Activated naive CD8-positive, alpha-beta T cell treated with anti-CD3 and anti-CD28 coated beads, Interleukin-2, amount 50 U/mL, for 16 hours (primary cell): ENCODE measurements around the gene WFDC5.
"Not testable (repeated sequence)": the region's sequence is repeated elsewhere in the genome, so short reads cannot be mapped to it uniquely, and the experiment has no call there.

ENCODE experiments used
- DNase-seq: peaks from one replicate; pipeline ENCODE4 v3.0.0-alpha.2; 2020; ENCODE audit warnings: low read depth, low spot score

WFDC5 gene

DNA sequence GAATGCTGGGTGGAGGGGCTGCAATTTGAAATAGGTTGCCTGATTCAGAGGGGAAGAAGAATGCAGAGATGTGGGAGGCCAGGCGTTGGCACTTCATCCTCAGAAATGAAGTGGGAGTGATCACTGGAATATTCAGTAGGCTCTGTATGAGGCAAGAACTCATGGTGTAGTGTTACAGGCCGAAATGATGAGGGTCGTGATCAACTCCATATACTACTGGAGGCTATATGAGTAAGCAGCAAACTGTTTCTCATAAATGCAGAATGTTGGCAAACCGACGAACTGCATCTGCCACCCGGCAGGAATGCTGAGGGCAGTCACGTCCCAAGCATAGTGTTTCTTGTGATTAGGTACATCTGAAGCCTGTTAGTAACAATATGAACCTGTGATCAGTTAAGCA lies 26.7 kb downstream of the WFDC5 start:
- DNase-seq, result no peak

DNA sequence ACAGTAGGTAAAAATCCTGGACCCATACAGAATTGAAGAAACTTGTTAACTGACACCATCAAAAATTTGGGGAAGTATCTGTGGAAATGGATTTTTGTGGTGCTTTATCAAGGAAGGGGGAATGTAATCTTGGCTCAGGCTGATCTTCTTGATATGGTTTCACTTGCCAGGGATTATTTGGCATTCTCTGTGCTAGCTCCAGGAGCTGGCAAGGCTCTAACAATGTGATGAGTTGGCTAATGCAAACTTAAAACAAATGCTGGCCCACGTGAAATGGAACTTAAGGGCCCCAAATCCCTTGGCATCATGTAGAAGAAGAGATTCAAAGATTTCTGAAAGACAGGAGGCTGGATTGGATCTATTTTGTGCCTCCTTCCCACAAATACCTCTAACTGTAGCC lies 27.2 kb downstream of the WFDC5 start:
- DNase-seq, result no peak

DNA sequence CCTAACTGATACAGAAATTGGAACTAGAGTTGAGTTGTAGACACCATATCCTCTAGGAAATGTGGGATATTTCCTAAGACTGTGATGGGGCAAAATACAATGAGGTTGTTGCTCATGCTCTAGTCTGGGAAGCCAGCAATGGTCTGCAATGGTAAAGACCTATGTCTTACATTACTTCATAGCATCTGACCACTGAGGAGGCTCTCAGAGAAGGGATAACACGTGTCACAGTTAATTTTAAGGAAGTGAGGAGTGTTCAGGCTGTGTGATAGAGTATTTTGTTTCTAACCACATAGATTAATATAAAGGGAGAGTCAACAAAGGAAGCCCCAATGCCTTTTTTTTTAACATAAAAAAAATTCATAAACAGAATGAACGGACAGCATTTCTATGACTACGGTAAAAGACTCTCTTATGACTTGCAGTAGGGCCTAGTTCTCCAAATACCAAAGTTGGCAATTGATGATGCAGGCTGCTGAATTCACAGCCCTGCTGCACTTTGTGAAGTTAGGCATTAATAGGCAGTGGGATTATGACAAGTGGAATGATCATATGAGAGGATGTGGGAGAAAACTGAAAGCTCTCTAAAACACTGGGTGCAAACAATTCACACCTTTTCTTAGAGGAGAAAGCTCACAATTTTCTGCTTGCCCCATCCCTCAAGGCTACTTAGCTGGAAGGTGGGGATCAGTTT lies 27.7 kb downstream of the WFDC5 start:
- no peak for DNase-seq

DNA sequence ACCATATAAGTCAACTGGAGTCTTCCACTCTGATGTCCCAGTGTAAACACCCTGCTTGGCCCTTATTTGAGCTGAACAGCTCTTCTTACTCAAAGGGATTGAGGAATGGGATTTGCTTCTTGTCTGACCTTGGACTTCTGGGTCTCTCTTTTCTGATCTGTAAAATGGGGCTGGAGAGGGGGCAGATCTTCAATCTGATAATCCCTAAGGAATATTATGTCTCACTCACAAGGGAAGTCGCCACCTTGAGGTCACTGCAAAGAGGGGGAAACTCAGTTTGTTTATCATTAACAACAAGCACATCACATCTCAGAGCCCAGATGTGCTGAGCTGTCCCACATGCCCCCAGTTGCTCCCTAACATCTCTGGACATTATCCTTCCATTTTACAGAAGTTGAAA lies 29.1 kb downstream of the WFDC5 start:
- no peak for DNase-seq

DNA sequence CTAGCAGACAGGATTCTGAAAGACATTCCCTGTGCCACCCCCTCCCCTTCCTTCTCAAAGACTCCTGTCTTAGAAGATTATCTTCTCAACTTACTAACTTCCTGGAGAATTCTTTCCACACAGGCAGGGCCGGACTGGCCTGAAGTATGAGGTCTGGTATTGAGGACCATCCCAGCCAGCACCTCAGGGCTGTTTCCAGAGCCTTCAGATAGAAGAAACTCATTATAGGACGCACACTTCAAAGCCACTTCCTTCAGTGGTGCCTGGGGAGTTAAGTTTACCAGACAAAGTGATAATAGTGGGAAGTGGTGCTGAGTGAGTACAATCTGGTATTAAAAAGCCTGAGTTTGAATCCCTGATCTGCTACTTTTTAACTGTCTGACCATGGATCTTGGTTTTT lies 29.7 kb downstream of the WFDC5 start:
- DNase-seq, result no peak

DNA sequence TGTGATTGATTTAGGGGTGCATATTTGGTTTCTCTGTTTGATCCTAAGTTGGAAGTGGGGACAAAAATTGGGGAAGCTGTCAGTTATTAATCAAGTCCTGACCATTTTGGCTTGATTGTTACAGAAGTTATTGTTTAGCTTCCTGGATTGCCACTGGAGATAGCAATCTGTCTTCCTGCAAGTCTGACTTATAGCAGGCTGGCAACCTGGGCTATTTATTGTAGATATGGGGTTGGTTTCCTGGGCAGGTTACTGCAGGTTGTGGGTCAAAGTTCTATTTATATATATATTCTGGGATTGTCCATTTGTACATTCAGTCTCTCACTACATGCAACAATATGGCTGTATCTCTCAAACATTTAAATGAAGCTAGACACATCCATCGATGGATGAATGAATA lies 31.8 kb downstream of the WFDC5 start:
- no peak for DNase-seq

DNA sequence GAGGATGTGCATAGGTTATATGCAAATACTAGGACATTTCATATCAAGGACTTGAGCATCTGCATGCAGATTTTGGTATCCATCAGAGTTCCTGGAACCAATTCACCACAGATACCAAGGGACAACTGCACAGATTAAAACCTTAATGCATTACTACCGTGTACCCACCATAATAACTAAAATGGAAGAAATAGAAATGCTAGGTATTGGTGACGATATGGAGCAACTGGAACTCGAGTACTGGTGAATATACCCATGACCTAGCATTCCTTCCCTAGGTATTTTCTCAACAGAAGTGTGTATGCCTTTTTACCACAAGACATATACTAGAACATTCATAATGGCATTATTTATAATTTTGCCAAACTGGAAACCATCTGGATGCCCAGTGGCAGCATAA lies 32.5 kb downstream of the WFDC5 start:
- DNase-seq, result no peak

DNA sequence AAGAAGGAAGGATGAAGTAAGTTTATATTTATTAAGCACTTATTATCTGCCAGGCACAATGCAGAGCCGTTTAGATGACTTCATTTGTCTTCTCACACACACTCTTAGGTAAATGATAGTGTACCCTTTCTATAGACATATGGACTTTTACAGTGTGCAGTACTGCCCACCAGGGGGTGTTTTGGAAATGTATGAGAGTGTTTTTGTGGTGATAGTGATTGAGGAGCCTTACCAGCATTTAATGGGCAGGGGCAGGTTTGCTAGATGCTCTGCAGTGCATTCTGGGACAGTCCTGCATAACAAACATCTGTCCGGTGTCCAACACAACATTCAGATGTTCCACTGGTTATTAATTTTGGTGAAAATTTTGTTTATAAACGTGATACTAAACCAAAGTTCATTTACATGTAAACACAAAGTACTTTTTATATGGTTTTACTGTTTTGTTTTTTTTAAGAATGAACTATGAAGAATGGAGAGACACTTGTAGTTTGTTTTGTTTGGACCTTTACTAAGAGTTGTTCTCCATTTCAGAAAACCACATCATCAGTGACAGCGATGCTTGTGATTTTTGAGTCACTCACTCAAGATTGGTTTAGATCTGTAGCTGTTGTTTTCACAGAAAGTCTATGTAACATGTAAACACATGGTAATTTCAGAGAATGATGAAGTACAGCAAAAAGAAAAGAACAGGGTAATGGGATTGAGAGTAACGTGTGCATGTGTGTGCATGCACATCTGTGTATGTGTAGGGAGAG lies 33.9 kb downstream of the WFDC5 start:
- no peak for DNase-seq

DNA sequence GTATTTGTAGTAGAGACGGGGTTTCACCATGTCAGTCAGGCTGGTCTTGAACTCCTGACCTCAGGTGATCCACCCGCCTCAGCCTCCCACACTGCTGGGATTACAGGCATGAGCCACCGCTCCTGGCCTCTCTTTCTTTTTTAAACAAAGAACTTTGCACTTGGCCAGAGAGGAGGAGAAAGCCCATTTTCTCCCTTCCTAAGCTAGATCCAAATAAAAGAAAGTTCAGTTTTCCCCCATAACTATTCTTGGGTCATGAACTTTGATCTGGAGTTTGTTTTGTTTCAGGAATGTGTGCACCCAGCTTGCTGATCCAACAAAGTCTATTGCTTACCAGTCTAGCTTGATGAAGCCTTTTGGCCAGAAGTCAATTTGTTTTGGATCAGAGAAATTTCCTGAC lies 37.4 kb downstream of the WFDC5 start:
- DNase-seq, result no peak

DNA sequence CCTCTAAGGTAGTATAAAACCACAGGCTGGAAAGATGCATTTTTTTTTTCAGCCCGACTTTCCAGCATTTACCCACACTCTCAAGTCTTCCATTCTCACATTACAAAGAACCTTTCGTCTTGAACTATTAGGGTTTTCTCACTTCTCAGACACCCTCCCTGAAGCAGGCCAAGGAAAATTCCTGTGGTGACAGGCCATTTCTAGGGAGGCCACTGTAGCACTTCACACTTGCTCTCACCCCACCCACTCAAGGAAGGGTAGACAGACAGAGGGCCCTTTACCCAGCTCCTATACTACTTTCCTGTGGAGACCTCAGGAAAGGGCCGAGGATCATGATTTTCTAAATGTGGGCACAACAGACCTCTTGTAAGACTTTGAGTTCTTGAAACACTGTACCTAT lies 41.8 kb downstream of the WFDC5 start:
- DNase-seq, result no peak

DNA sequence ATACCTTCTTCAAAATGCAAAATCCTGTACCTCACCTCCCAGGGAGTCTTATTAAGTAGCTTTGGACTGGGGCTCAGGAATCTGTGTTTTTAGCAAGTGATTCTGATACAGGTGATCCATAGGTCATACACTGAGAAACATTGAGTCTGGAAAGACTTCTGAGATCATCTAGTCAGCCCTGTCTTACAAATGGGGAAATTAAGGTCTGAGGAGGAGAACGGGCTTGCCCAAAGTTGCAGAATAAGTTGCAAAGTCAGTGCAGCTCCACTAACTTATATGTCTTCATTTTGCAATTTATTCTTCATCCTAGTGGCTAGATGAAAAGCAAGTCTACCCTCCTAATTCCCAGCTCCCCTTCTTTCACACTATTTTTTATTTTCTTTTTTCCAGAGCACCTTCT lies 42.9 kb downstream of the WFDC5 start:
- no peak for DNase-seq

DNA sequence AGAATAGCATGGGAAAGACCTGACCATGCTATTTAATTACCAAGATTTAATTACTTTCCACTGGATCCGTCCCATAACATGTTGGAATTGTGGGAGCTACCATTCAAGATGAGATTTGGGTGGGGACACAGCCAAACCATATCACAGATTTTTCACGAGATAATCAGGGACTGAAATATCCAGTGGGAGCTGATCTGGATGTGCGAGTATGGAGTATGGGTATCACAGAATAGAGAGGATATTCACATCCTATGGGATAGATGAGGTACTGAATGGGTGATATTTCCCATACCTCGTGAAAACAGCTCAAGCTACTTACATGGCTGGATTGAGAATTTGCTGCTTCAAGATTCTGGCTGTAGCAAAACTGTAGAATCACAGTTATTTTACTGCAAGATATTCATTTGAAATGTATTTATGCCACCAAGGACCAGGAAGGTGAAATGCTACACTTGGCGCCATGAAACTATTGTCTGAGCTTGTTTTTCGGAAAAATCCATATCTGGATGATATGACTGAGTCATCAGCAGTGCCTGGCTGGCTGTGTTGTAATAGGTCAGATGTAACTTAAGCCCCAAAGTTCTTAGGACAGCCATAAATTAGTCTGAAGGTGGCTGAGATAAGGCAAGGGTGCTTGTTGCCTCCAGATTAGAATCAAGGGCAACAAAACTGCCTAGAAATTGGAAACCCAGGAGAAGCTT lies 43.9 kb downstream of the WFDC5 start:
- no peak for DNase-seq

DNA sequence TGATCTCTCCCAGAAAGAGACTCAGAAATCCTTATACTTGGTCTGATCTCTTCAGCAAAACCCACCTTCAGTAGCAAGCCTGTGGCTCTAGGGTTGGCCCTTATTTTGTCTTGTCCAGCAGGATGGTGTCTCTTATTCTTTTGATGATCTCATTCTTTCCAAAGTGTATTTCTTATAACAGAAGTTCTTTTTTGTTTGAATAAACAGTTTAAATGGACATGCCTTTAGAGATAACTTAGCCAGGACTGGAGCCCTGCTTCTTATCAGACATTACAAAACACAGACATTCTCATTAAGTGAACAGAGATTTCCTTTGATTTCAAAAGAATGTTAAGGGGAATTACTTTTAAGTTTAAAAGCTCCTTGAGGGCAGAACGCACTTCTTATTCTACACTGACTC lies 45.7 kb downstream of the WFDC5 start:
- no peak for DNase-seq

DNA sequence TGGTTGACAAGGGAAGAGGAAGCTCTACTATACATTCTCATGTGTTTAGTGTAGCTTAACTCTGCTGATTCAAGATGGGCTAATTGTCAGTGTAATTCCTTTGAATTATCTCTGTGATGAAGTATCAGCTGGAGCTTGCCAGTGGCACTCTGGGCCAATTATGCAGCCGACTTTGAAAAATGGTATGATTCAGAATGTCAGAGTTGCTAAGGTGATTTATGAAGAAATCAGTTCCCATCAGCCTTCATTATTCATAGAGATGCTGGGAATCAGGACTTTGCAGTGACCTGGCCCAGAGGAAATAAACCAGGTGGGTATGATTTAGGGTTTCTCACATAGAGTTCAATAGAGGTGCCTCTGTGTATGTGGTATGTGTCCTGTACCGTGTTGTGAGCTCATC lies 47.4 kb downstream of the WFDC5 start:
- no peak for DNase-seq

DNA sequence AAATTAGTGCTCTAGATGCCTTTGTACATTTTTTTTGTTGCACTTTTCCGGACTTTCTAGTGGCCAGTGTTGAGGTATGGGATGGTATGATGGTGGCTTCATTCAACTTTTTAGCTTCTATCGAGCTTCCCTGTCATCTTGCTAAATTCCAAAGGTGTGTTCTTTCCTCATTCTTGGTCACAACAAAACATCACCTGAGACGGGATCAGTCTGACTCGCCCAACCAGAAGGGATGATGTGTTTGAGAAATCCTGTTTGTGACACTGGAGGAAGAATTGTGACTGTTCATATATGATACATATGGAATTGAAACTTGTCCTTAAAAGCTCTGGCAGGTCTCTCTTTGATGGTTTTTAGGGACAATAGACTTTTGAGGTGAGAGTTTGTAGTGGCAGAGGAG lies 47.9 kb downstream of the WFDC5 start:
- no peak for DNase-seq

DNA sequence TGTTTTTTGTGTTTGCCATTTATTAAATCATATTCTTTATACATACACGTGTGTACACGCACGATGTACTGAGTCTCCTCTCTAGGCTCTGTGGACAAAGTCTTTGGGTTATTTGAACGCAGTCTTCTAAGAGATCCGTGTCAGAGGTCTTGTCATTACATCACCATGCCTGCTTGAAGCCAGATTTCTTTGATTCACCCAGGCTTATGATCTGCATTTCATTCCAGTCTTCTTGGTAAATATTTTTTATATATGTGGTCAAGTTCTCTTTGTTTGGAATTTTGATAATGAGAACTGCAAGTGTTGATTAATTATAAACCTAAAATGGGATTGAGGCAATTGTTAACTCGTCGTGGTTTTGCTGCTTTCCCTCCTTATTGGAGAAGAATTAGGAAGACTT lies 48.6 kb downstream of the WFDC5 start:
- no peak for DNase-seq

DNA sequence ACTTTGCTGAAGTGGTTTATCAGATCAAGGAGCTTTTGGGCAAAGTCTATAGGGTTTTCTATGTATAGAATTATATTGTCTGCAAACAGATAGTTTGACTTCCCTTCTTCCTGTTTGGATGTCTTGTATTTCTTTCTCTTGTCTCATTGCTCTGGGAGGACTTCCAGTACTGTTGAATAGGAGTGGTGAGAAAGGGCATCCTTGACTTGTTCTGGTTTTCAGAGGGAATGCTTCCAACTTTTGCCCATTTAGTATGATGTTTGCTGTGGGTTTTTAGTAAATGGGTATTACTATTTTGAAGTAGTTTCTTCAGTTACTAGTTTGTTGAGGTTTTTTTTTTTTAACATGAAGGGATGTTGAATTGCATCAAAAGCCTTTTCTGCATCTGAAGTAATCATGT lies 50.2 kb downstream of the WFDC5 start:
- DNase-seq, result no peak

DNA sequence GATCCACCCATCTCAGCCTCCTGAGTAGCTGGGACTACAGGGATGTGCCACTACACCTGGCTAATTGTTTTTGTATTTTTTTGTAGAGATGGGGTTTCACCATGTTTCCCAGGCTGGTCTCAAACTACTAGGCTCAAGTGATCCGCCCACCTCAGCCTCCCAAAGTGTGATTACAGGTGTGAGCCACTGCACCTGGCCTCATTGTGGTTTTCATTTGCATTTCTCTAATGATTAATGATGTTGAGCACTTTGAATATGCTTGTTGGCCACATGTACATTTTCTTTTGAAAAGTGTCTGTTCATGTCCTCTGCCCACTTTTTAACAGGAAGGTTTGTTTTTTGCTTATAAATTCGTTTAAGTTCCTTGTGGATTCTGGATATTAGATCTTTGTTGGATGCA lies 51.9 kb downstream of the WFDC5 start:
- not testable (repeated sequence) for DNase-seq

DNA sequence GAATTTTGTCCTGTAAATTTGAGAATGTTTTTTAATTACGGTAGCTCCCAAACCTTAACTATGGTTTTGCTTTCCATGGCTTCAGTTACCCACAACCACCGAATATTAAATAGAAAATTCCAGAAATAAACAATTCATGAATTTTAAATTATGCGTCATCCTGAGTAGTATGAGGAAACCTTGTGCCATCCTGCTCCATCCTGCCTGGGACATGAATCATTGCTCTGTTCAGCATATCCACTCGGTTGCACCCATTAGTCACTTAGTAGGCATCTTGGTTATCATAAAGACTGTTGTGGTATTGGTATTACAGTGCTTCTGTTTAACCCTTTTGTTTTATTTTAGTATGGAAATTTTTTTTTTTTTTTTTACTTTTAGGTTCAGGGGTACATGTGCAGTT lies 53.7 kb downstream of the WFDC5 start:
- no peak for DNase-seq

DNA sequence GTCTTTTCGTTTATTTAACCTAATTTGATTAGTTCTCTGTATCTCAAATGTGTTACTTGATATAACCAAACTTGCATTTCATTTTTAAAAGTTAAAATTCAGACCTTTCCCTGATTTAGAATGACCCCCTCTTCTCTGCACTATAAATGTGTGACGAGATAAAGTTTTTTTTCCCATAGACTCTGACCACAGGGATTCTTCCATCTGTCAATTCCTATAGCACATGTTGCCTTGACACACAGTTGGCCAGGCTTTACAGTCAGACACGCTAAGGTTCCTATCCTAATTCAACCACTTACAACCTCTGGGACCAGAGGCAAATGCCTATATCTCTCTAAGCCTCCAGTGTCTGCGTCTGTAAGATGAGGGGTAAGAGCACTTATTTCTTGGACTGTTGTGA lies 54.7 kb downstream of the WFDC5 start:
- DNase-seq, result no peak
